ENCODE measurements around the gene MMP8.
"Not testable (repeated sequence)": the region's sequence is repeated elsewhere in the genome, so short reads cannot be mapped to it uniquely, and the experiment has no call there.

The MMP8 gene

DNA sequence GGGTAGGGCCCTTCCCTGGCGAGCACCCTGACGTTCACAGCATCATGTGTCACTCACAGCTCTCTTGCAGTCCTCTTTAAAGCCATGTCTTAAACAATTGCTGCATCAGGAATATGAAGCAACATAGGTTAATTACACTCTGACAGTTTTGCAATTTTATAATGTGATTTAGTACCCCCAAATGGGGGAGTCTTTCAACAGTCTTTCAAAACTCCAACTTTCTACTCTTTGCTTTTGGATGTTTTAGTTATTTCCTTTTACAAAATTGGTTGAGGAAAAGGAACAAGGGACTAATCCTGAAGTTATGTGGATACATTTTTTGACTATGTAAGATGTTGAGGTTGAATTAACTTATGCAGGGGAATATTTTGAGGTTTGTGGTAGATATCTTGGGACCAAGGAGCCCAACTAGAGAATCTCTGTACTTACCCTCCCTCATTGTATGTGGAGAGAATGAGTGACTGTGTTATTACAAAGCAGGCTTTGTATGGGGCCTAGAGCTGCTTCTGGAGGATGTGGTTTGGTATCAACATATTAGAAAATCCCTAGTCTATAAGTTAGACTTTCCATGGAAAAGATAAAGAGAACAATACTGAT, at the start of gene MMP8:
Gene MMP8 (minus strand): TSS at position 51 of the 597 bp plus-strand sequence. CDS start 99 bp downstream, outside the sequence.
- in situ Hi-C loops (cut with HindIII; ENCODE audit: low sequenced_read_pairs) = no loop called here

GRCh38 chr11:102773386-102773785, 48.6 kb upstream of the MMP8 start:
- in situ Hi-C loops (cut with HindIII; ENCODE audit: low sequenced_read_pairs) = no loop called here

DNA sequence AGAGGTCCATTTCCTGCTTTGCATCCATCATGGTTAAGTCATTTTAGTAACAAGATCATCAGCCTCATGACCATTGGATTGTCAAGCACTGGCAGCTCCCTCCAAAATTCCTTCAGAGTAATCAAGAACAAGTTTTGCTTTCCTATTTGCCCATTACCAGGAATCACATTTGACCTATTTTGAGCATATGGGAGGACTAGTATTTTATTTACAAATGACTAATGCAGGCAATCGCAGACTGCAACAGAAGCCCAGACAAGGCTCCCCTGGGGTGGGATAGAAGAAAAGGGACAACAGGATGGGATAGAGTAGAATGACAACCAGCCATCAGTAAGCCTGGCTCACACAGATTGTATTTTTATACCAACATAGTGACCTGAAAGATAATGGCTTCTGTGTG, 46.6 kb upstream of the MMP8 start:
- in situ Hi-C loops (cut with HindIII; ENCODE audit: low sequenced_read_pairs) = no loop called here

- in situ Hi-C loops (cut with HindIII; ENCODE audit: low sequenced_read_pairs) = no loop called here
These were observed 45.4 kb upstream of the MMP8 start for GRCh38 chr11:102770191-102770590.

- in situ Hi-C loops (cut with HindIII; ENCODE audit: low sequenced_read_pairs) = no loop called here
These were observed 43.0 kb upstream of the MMP8 start for GRCh38 chr11:102767800-102768199.

DNA sequence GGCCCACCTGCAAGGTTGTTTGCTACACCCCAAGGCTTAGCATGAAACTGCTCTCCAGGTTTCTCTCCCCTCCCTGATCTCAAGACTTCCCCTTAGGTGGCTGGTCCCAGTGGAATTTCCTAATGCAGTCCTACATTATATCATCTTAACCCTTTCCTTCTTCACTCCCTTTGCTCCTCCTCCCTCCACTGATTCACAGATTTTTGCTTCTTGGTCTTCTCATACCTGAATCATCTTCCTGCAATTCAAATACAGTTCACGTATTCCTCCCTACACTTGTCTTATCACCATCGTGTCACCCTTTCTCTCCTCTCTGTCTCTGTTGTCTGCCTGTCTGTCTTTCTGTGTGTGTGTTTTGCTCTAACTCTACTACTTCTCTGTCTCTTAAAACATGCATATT, 38.7 kb upstream of the MMP8 start:
- in situ Hi-C loops (cut with HindIII; ENCODE audit: low sequenced_read_pairs) = no loop called here

DNA sequence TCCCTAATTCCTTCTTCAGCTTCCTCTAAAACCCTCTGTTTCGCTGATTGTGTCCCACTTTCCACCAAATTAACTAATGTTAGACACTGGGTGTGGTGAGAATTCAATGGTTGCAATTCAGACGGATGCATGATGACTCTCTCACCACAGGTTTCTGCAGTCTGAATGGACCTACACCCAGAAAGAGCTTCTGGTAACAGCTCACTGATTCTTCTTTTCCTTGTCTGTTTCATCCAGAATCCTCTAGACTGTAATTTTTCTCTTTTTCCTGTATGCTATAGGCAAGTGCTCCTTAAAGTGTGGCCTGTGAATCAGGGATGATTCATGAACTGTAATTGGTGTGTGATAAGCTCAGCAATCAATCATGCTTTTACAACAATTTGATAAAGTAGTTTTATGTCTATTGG, 37.6 kb upstream of the MMP8 start:
- in situ Hi-C loops (cut with HindIII; ENCODE audit: low sequenced_read_pairs) = no loop called here

DNA sequence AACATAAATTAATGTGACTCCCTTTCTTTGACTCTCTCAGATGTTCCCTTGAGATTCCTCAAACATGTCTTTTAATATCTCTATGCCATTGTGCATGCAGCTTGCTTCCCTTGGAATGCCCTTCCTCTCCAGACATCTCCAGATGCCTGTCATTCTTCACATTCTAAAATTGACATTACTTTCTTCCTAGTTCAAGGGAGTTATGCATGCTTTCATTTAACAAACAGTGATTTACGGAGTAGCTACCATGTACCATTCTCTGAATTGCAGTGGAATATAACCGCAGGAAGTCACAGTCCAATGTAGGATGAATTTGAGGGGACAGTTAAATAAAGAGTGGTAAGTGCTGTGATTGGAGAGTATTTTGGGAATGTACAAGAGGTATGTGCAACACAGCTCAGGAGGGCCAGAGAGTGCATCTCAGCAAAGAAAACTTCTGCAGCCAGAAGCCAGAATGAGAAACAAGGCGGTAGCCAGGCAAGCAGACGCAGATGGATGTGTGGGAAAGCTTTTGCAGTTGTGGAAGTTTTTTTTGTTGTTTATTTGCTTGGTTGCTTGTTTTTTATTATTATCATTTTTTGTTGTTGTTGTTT, 37.0 kb upstream of the MMP8 start:
- in situ Hi-C loops (cut with HindIII; ENCODE audit: low sequenced_read_pairs) = no loop called here

DNA sequence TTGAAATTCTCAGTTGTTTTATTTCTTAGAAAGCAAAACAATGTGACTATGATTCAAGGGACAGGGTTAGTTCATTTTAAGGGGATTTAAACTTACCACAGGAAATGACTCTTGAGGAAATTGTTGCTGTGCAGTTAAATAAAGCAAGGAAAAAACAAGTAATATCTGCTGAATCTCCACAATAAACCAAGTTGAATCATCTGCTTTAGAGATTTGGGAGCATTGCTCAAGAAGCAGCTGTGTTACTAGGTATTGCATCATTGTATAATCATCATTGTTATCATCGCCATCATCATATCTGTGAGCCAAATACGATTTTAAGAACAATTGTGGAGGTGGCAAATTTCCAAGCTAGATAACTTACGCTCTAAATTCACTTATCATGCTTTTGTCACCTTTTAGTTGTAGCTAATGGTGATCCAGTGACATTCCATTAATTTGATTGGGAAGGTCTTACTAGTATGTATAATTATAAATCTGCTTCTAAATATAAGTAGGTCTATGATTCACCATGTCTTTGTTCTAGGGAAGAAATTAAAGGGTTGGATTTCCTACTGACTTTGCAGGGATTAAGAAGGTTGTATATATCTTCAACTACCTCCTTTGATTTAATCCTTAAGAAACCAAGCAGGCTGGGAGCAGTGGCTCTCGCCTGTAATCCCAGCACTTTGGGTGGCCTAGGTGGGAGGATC, 35.7 kb upstream of the MMP8 start:
- in situ Hi-C loops (cut with HindIII; ENCODE audit: low sequenced_read_pairs) = no loop called here

GRCh38 chr11:102757823-102758549, 33.2 kb upstream of the MMP8 start:
- in situ Hi-C loops (cut with HindIII; ENCODE audit: low sequenced_read_pairs) = no loop called here

DNA sequence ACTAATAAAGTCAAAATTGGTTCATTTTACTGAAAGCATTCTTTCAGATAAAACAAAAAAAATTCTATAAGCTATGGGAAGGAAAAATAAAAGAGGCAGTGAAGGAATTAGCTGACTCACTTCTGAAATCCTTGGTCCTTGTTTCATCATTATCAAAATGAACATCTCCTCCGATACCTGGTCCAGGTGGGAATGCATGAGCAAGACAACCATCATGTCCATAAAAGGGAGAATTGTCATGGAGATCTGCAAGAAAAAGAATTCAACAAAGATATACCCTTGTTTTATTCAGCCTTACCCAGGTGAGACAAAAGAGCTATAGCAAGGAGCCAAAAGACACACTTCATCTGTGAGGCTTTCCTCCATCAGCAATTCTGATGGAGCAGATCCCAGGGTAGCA, 28.5 kb upstream of the MMP8 start:
- in situ Hi-C loops (cut with HindIII; ENCODE audit: low sequenced_read_pairs) = no loop called here

DNA sequence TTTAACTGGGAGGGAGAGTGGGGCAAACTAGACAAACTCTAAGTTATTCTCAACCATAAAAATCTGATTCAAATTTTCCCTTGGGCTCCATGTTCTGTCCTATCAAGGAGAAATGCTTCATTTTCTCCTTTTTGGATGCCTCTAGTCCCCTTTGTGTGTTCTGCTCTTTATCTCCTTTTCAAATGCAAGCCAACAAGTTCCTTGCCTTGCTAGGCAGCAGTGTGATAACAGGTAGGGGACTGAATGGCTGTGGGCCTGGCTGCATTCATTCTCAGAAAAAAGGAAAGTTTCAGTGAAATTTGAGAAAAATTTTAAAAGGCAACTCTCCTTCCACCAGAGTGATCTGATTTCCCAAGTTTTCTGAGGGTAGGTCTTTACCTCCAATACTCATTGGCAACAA, 26.9 kb upstream of the MMP8 start:
- in situ Hi-C loops (cut with HindIII; ENCODE audit: low sequenced_read_pairs) = no loop called here

DNA sequence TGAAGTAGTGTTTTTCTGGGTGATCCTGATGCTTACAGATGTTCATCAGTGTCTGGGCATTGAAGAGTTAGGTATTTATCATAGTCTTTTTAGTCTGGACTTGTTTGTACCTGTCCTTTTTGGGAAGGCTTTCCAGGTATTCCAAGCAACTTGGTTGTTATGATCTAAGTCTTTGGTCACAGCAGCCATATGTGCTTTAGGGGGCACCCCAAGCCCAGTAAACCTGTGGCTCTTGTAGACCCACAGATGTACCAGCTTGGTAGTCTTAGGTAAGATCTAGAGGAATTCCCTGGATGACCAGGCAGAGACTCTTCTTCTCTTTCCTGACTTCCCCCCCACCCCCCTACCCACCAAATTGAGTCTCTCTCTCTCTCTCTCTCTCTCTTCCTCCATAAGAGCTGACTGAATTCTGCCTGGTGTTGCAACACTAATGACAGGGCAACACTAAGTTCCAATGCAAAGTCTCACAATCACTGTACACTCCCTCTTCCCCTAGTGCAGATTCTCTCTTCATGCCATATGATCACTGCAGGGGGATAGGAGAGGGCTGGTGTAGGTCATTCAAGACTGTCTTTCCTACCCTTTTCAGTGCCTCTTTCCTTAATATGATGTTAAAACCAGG, 24.5 kb upstream of the MMP8 start:
- in situ Hi-C loops (cut with HindIII; ENCODE audit: low sequenced_read_pairs) = no loop called here

DNA sequence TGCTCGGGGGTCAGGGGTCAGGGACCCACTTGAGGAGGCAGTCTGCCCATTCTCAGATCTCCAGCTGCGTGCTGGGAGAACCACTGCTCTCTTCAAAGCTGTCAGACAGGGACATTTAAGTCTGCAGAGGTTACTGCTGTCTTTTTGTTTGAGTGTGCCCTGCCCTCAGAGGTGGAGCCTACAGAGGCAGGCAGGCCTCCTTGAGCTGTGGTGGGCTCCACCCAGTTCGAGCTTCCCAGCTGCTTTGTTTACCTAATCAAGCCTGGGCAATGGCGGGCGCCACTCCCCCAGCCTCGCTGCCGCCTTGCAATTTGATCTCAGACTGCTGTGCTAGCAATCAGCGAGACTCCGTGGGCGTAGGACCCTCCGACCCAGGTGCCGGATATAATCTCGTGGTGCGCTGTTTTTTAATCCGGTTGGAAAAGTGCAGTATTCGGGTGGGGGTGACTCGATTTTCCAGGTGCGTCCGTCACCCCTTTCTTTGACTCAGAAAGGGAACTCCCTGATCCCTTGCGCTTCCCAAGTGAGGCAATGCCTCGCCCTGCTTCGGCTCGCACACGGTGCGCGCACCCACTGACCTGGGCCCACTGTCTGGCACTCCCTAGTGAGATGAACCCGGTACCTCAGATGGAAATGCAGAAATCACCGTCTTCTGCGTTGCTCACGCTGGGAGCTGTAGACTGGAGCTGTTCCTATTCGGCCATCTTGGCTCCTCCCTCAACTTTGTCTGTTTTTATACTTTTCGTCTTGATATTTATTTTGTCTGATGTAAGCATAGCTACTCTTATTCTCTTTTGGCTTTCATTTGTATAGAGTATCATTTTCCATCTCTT, 22.2 kb upstream of the MMP8 start:
- in situ Hi-C loops (cut with HindIII; ENCODE audit: low sequenced_read_pairs) = not testable (repeated sequence)

GRCh38 chr11:102734650-102735049, 9.9 kb upstream of the MMP8 start:
- in situ Hi-C loops (cut with HindIII; ENCODE audit: low sequenced_read_pairs) = no loop called here

- in situ Hi-C loops (cut with HindIII; ENCODE audit: low sequenced_read_pairs) = no loop called here
These were observed 8.6 kb upstream of the MMP8 start for GRCh38 chr11:102733232-102733875.

DNA sequence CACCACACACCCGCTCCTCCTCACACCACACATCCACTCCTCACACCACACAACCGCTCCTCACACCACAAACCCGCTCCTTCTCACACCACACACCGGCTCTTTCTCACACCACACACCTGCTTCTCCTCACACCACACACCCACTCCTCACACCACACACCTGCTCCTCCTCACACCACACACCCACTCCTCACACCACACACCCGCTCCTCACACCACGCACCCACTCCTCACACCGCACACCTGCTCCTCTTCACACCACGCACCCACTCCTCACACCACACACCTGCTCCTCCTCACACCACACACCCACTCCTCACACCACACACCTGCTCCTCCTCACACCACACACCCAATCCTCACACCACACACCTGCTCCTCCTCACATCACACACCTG, 6.2 kb upstream of the MMP8 start:
- in situ Hi-C loops (cut with HindIII; ENCODE audit: low sequenced_read_pairs) = not testable (repeated sequence)

DNA sequence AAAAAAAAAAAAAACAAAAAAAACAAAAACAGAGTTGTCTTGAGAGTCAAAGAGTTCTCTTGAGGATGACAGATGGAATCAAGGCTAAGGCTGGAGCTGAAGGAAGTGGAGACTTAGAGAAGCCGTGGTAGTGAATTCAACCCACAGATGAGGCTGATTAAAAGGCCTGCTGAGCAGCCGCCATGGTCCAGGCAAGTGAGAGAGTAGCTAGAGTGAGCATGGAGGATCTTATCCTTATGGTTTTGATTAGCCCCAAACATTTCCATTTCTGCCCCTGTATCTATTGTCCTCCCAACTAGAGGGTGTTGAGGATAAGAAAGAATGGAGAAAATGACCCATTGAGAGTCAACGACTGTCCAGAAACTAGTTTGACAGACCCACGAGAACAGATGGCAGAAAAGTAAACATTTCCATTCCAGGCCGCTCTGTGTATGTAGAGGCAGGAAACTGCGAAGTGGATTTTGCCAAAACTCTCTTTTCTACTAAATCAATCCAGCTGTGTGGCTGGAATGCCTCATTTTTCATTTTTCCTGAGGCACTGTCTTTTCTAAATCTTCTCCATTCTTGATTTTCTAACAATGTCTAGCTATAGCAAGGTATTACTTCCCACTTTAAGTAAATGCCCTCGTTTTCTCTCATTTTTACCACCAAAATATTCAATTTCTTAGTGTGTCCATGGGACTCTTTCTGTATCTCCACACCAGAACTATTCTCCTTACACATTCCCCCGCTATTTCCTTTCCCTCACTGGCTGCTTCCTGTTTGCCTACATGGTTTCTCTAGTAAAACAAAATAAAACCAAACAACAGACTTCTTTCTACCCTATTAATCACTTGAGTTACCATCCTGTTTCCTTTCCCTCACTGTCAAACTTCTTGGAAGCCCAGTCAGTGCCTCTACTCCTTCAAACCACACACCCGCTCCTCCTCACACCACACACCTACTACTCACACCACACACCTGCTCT, 5.4 kb upstream of the MMP8 start:
- in situ Hi-C loops (cut with HindIII; ENCODE audit: low sequenced_read_pairs) = no loop called here

DNA sequence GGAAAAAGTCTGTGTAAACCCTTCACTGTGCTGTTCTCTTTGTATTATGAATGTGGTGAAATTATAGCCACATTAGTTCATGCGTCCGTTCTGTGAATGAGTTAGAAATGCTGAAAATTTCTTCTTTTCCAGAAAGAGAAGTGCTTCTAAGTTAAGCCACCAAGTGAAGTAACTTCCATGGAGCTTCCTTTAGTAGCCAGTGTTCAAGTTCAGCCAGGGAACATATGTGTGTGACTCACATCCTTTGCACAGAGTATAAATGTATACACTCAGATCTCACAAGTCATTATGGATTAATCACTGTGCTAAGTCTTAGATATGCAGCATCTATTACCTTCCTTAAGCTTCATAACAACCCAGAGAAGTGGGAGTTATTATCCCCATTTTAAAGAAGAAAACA, 3.1 kb upstream of the MMP8 start:
- in situ Hi-C loops (cut with HindIII; ENCODE audit: low sequenced_read_pairs) = no loop called here

Measured in DLD1 (cell line).